Pancreas (tissue), 10 donors: ENCODE measurements around the gene SLC7A4. TPM values are rescaled to one million over a fixed set of nuclear protein-coding genes. Genes with fewer than 3 reads are reported as not detected.
A peak's percentile ranks its signal among the peaks of the same experiment; 100 is the strongest.

ENCODE experiments used
- ATAC-seq, 4 donors: fragments of 200-7000 bp; cut with Tn5 transposase; one replicate each; pipeline versions ENCODE4 v1.8.0 to v1.9.1; 2020; ENCODE audit warnings: mild to moderate bottlenecking in 4 of 4, moderate library complexity in 4 of 4
- DNase-seq, 6 donors: peaks; one replicate each; pipeline ENCODE4 v3.0.0-alpha.2; 2020
- FAIRE-seq: peaks from 2 replicates; lab custom pipeline; 2012; peaks lifted over from hg19 to GRCh38; lab: Jason Lieb, UNC
- H3K27ac ChIP-seq, 4 donors: fragments of 200-600 bp; sonication (generic); 1 replicate in 3 of 4; 2 replicates in 1 of 4; pipeline versions ENCODE4 v1.5.0 to v1.8.0; 2020
- H3K27me3 ChIP-seq, 4 donors: fragments of 200-600 bp; one replicate each; pipeline ENCODE4 v1.8.0; 2021
- H3K36me3 ChIP-seq, 3 donors: fragments of 200-600 bp; sonication (generic) in 1 of 3; one replicate each; pipeline versions ENCODE4 v1.5.0 to v1.8.0; 2020 to 2021
- H3K4me1 ChIP-seq, 3 donors: fragments of 200-600 bp; one replicate each; pipeline ENCODE4 v1.8.0; 2021
- H3K4me3 ChIP-seq, 4 donors: fragments of 200-600 bp; sonication (generic) in 2 of 4; one replicate each; pipeline versions ENCODE4 v1.5.0 to v1.8.0; 2020 to 2021
- H3K9me3 ChIP-seq, 4 donors: fragments of 200-600 bp; one replicate each; pipeline ENCODE4 v1.8.0; 2021
- WGBS, 2 donors: extraction: QIAGEN DNeasy Blood & Tissue Kit; methylation state at CpG; one replicate each; pipeline ENCODE4 v1.1.7; 2013; 5-methylcytosine and 5-hydroxymethylcytosine counted together
- intact Hi-C, 3 donors: fragments of 100-400 bp; cut with DNase I; formaldehyde crosslinking; loops; one replicate each; pipeline versions ENCODE4 v1.11.1 to v1.14.2; 2022
- polyA plus RNA-seq, 2 donors: library from polyadenylated mRNA; stranded (reverse); fragments of 200-250 nt; gene quantifications; one replicate each; pipeline ENCODE4 v1.2.3, GENCODE V29; 2013
- total RNA-seq, 6 donors: library from RNA; stranded (reverse); fragmentation: NEBNext Ultra II Directional in 4 of 6; extraction: Animal tissue kit (Norgen Biotek cat#: 25700) in 4 of 6; gene quantifications; one replicate each; pipeline versions ENCODE4 v1.2.1 to v1.2.4, GENCODE V29; 2021 to 2023
- TF ChIP-seq, protein P1 (sequence below), 4 donors: fragments of 200-600 bp; sonication (generic) in 3 of 4; IDR thresholded peaks; one replicate each; pipeline versions ENCODE4 v1.5.0 to v1.8.0; 2021; ENCODE audit warnings: antibody characterized with exemption in 4 of 4
- donor health status: healthy with polysubstance abuse.
- donor health status: DM: no; HTN: no; CAD: no; lungs with moderate emphysema.
- donor health status: DM: no; HTN: no; CAD: no.
- donor health status: control.
- donor health status: control.
- donor health status: Bipolar disorder and iron deficiency.
- donor health status: DM: yes; HTN: yes; CAD: no.
- donor health status: DM: no; HTN: no; CAD: no.
- donor health status: DM: no; HTN: no; CAD: no.
- donor health status: DM: yes; HTN: yes; CAD: no.

SLC7A4 gene
- total and polyA plus RNA-seq, 8 donors = 0.09 to 1.4 (median 0.20) TPM; not detected in 1

- FAIRE-seq = no peak
Measured at GRCh38 chr22:21001601-21002325, 30.6 kb downstream of the SLC7A4 start, which contains the start of gene THAP7. THAP7 (minus strand) TSS chr22:21002118; CDS start chr22:21001911, 207 bp downstream.

GRCh38 chr22:21000987-21001600 lies 31.3 kb downstream of the SLC7A4 start:
- Histone ChIP-seq H3K4me1 (peaks cover 0 to 24% (median 22%) of the 10 kb centered on the region in 3 donors), H3K36me3 (peaks cover 0 to 10% (median 5%) of the 10 kb centered on the region in 3 donors), H3K9me3 (no peaks in the 10 kb centered on the region), H3K27me3 (no peaks in the 10 kb centered on the region), H3K4me3 (peak overlapping the region; percentile 46 to 74 (median 66)), H3K27ac (peak overlapping the region; percentile 98 to 99 (median 98))
- DNase-seq (peak in 3 of 6 donors; percentile 25 to 90 (median 73)), FAIRE-seq (no peak), ATAC-seq (peak in 1 of 4 donors; percentile 0)
- TF ChIP-seq, protein P1, sequence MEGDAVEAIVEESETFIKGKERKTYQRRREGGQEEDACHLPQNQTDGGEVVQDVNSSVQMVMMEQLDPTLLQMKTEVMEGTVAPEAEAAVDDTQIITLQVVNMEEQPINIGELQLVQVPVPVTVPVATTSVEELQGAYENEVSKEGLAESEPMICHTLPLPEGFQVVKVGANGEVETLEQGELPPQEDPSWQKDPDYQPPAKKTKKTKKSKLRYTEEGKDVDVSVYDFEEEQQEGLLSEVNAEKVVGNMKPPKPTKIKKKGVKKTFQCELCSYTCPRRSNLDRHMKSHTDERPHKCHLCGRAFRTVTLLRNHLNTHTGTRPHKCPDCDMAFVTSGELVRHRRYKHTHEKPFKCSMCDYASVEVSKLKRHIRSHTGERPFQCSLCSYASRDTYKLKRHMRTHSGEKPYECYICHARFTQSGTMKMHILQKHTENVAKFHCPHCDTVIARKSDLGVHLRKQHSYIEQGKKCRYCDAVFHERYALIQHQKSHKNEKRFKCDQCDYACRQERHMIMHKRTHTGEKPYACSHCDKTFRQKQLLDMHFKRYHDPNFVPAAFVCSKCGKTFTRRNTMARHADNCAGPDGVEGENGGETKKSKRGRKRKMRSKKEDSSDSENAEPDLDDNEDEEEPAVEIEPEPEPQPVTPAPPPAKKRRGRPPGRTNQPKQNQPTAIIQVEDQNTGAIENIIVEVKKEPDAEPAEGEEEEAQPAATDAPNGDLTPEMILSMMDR (IDR thresholded peaks at IDR 0.05) = no peak
- intact Hi-C loops = no loop called here
- 1 to 2% methylated on average over 23 to 26 of the region's 26 CpGs for WGBS, 2 donors

More at GRCh38 chr22:21001601-21002325, 30.6 kb downstream of the SLC7A4 start, which contains the start of gene THAP7:
- 0% methylated on average over 80 to 83 of the region's 83 CpGs for WGBS, 2 donors
- no peaks in the 10 kb centered on the region for H3K27me3 ChIP-seq
- peak; percentile 93 to 98 (median 94) for ATAC-seq
- peak; percentile 95 to 98 (median 96) for DNase-seq
- peaks cover 0 to 10% (median 5%) of the 10 kb centered on the region in 3 donors for H3K36me3 ChIP-seq
- peak within 1 kb of the TSS; percentile 98 to 99 (median 98) for H3K27ac ChIP-seq
- no peaks in the 10 kb centered on the region for H3K9me3 ChIP-seq
- TF ChIP-seq, protein P1 (IDR thresholded peaks at IDR 0.05) = no peak
- intact Hi-C loops = no loop called here
- peaks cover 0 to 24% (median 22%) of the 10 kb centered on the region in 3 donors for H3K4me1 ChIP-seq
- H3K4me3 ChIP-seq = peak within 1 kb of the TSS; percentile 46 to 74 (median 66)

GRCh38 chr22:21000207-21000986 lies 32.0 kb downstream of the SLC7A4 start:
- WGBS, 2 donors = 41 to 44% methylated on average over 21 to 22 of the region's 22 CpGs
- peak overlapping the region in 3 of 4 donors; percentile 60 to 74 (median 72) for H3K4me3 ChIP-seq
- DNase-seq (peak in 1 of 6 donors; percentile 54), FAIRE-seq (no peak), ATAC-seq (no peak)
- H3K9me3 ChIP-seq = no peaks in the 10 kb centered on the region
- TF ChIP-seq, protein P1 (IDR thresholded peaks at IDR 0.05) = no peak
- intact Hi-C loops = no loop called here
- H3K27me3 ChIP-seq = no peaks in the 10 kb centered on the region
- peak overlapping the region in 3 of 4 donors; percentile 98 to 99 (median 99) for H3K27ac ChIP-seq
- peaks cover 0 to 13% (median 5%) of the 10 kb centered on the region in 3 donors for H3K36me3 ChIP-seq
- H3K4me1 ChIP-seq = peaks cover 0 to 24% (median 22%) of the 10 kb centered on the region in 3 donors

GRCh38 chr22:20999350-21000206 lies 32.8 kb downstream of the SLC7A4 start:
- no peaks in the 10 kb centered on the region for H3K9me3 ChIP-seq
- FAIRE-seq = no peak

More at GRCh38 chr22:20999350-21000206, 32.8 kb downstream of the SLC7A4 start:
- no peak overlapping the region for H3K27ac ChIP-seq
- no peaks in the 10 kb centered on the region for H3K27me3 ChIP-seq
- intact Hi-C loops = no loop called here
- H3K4me3 ChIP-seq = peak overlapping the region in 2 of 4 donors; percentile 60 to 72
- WGBS, 2 donors = 91 to 94% methylated on average over 24 to 27 of the region's 27 CpGs
- peaks cover 0 to 13% (median 5%) of the 10 kb centered on the region in 3 donors for H3K36me3 ChIP-seq
- peaks cover 0 to 24% (median 22%) of the 10 kb centered on the region in 3 donors for H3K4me1 ChIP-seq
- DNase-seq = peak in 4 of 6 donors; percentile 25 to 81 (median 58)
- no peak for ATAC-seq
- TF ChIP-seq, protein P1 (IDR thresholded peaks at IDR 0.05) = no peak
